Activated CD4-positive, CD25-positive, alpha-beta regulatory T cell treated with anti-CD3 and anti-CD28 coated beads, Interleukin-2, amount 50 U/mL, for 16 hours (primary cell): ENCODE measurements around the gene LPP.
"Not testable (repeated sequence)": the region's sequence is repeated elsewhere in the genome, so short reads cannot be mapped to it uniquely, and the experiment has no call there.

Experiments used
- DNase-seq: peaks from one replicate; pipeline ENCODE4 v3.0.0-alpha.2; 2020; ENCODE audit warnings: low read depth, low spot score

LPP gene

DNA sequence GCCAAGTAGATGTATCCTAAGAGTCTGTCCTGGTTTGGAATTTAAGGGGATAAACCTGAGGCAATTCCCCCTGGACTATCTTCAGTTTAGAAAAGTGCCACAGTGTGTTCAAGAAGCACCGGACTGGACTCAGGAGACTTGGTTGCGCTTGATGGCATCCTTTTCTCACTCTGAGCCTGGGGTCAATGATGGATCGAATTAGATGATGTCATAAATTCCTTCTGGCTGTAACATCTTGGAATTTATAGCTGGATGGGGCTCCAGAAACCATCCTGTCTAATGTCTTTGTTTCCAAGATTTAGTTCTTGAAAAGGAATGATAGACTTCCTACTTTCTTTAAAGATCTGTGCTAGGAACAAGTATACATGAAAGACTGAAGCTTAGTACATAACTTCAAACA lies 280.6 kb downstream of the LPP start:
- no peak for DNase-seq

GRCh38 chr3:188435266-188435665 lies 281.3 kb downstream of the LPP start:
- DNase-seq, result no peak

DNA sequence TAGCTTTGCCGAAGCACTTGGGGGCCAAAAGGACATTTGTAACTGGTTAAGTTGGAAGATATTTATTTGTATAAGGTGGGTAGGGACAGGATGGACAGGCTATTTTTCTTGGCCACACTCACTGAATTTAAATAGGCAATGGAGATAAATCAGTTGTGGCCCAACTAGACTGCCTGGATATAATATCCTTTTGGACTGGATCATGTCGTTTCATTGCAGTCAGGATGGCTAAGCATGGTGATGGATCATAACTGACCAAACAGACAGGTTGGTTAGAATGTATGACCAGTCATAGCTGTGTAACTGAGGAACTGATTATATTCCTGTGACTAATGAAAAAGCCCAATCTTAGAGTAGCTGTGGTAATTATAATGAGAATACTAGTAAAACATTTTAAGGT lies 284.0 kb downstream of the LPP start:
- DNase-seq, result no peak

DNA sequence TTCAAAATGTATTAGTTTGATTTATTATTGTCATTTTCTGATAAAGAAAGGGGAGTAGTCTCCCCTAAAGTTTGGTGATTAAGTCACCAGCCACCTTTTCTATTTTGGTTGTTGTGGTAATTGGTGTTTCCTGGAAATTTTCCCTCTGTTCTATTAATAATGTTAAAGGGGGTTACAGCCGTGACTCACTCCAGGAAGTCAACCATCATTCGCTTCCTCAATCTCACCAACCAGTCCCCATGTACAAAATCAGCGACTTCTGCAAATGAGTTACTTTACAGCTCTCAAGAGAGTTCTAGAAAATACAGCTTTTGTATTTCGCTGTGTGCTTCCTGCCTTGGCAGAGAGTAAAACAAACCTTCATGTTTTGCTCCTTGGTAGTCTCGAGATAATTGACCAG lies 285.1 kb downstream of the LPP start:
- peak; percentile 2 for DNase-seq

DNA sequence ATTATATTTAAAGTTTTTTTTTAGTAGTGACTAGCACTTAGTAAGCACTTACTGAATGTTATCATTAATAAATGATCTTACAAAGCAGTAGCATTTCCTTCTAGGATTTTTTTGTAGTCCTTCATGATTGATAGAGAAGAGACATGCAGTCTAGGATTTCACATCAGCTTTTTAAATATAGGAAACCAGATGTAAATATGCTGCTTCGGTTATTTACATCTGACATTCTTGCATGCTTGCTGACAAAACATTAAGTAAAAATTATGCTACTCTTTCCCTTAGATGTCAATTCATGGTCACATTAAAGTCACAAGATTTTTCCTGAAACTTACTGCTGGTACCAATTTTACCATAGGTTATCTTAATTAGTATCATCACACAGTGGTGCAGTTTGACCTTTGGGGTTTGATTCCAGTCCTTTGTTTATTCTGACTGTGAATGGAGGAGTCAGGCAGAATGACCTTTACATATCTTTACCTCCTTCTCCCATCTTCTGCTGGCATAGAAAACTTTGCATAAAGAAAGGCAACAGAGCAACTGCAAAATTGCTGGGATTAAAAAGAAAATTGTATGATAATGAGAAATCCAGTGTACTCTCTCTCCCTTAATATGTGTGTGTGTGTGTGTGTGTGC lies 286.5 kb downstream of the LPP start:
- DNase-seq, result no peak

DNA sequence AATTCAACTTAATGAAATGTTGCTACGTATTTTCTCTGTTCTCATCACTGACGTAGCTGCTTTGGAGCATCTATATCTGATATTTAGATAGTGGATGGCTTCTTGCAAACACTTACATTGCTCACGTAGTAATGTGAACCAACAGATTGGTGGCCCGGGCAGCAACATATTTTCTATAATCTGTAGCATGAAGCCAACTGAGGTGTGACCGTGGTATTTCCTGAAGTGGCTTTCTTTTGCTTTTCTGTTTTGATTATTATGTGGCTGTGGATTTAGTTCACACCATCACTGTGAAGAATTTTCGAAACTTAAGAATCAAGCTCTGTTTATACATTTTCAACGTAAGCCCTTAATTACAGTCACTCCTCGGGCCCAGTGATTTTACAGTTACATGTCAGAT lies 288.5 kb downstream of the LPP start:
- no peak for DNase-seq

DNA sequence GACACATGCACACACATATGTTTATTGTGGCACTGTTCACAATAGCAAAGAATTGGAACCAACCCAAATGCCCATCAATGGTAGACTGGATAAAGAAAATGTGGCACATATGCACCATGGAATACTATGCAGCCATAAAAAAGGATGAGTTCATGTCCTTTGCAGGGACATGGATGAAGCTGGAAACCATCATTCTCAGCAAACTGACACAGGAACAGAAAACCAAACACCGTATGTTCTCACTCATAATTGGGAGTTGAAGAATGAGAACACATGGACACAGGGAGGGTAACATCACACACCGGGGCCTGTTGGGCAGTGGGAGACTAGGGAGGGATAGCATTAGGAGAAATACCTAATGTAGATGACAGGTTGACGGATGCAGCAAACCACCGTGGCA lies 291.2 kb downstream of the LPP start:
- DNase-seq, result not testable (repeated sequence)

DNA sequence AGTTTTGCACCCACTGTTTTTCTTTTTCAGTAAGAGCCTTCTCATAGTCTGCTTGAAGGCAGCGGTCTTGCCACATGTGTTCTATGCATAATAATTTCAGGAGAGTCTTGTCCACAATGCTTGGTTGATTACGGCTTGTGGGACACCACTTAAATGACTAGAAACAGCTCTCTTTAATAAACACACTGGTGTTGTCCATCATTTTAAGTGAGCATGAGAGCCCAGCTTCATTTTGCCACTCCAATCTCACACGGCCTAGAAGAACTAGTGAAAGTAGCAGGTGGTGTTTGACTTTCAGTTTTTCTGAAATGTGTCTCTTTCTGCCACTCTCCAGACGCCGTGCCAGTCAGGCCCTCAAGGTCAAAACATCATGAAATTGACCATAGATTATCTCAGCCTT lies 292.1 kb downstream of the LPP start:
- DNase-seq, result no peak

GRCh38 chr3:188446766-188447165 lies 292.8 kb downstream of the LPP start:
- DNase-seq, result no peak

DNA sequence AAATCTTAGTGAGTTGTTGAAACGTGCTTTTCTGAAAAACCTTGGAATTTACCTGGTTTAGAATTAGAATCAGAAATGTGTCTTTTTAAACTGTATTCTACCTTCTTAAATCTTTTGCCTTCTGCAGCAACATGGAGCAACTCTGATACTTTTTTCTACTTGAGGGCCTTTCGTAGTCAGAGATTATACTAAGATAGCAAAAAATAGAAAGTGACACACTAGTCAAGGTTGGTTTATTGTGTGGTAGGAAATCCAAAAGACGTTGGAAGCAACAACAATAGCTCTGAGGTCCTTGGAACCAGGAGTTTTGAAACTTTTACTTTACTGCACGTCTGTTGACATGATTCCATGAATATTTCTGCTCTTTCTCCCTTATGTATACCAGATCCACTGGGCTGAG lies 294.9 kb downstream of the LPP start:
- DNase-seq, result no peak

DNA sequence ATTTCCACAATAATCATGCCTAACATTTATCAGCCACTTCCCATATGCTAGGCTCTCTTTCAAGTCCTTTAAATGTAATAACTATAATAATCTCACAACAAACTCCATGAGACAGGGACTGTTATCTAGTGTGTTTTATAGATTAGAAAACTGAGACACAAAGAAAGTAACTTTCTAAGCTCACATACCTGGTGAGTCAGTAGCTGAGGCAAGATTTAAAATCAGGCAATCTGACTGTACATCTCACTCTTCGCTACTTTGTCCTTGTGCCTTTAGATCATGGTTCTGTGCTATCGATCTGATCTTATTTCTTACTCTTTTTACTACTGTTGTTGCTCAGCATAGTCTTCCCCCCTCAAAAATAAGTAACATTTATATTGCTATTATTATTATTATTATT lies 295.5 kb downstream of the LPP start:
- DNase-seq, result no peak

GRCh38 chr3:188452158-188452772 lies 298.3 kb downstream of the LPP start:
- no peak for DNase-seq

GRCh38 chr3:188453431-188454384 lies 299.8 kb downstream of the LPP start:
- DNase-seq, result no peak

GRCh38 chr3:188455748-188456147 lies 301.8 kb downstream of the LPP start:
- no peak for DNase-seq

- no peak for DNase-seq
Measured at GRCh38 chr3:188458756-188459155, 304.8 kb downstream of the LPP start.

DNA sequence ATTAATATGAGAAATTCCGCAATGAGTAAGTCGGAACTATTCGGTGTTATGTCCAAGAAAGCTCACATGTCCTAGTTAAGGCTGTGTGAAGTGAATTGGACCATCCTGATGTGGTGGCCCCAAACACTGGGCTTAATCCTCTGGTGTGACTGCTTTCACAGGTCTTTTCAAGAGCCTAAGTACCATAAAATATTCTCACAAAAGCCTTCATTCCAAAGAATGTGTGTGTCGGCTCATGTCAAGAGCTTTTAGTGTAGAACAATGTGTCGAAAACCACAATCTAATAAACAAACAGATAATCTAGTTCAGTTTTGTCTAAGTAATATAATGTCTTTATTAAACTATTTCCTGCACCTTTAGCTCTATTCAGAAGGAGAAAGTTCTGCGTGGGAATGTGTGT lies 311.4 kb downstream of the LPP start:
- DNase-seq, result no peak

GRCh38 chr3:188468196-188468595 lies 314.2 kb downstream of the LPP start:
- DNase-seq, result no peak

- DNase-seq, result no peak
Measured at GRCh38 chr3:188468662-188469061, 314.7 kb downstream of the LPP start.

DNA sequence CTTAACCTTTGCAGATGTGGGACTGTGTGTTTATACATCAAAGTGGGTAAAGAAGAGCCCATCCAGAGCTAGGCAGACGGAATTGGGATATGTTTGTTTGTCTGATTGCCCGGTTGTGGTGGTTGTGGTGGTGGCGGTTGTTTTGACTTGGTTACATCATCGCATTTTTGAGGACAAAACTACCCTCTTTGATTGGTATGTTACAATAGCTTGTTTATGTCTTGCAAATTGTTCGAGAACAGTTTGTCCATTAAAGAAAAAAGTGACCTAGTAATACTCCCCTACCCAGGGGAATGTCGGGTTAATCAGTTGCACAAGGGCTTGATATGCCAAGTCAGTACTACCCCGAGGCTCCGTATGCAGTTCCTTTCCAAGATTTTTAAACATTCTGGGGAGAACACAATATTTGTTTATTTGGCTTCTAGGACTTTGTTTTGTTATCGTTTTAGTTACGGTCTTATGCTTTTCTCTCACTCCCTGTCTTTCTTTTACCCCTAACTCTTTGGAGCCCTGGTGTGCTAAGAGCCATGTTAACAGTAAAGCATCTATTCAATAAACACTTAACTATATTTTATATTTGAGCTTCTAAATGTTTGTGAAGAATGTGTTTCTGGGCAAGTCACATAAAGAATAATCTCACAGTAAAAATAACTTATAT lies 315.4 kb downstream of the LPP start:
- no peak for DNase-seq

- DNase-seq, result no peak
Measured at GRCh38 chr3:188470508-188471130, 316.7 kb downstream of the LPP start.

GRCh38 chr3:188471723-188472122 lies 317.8 kb downstream of the LPP start:
- no peak for DNase-seq

- no peak for DNase-seq
Measured at GRCh38 chr3:188472336-188472735, 318.4 kb downstream of the LPP start.
